IMR-90 (cell line): Measurements from ENCODE around the gene ESPL1. TPM values are rescaled to one million over a fixed set of nuclear protein-coding genes. Genes with fewer than 3 reads are reported as not detected.

ENCODE experiments used
- ATAC-seq: fragments of 200-7000 bp; cut with Tn5 transposase; 2 replicates; pipeline ENCODE4 v1.9.1; 2020; ENCODE audit warnings: low read depth, mild to moderate bottlenecking, moderate library complexity
- BruUV-seq: library from RNA; stranded (reverse); fragments of 400-500 nt; replicated peaks from 2 replicates; lab custom pipeline; 2021; lab: Mats Ljungman, UMichigan
- CTCF ChIA-PET: fragments of 300-600 bp; formaldehyde crosslinking; extraction: SDS; loops from one replicate; lab custom pipeline; 2021; ENCODE audit warnings: antibody characterized with exemption; lab: Yijun Ruan, JAX
- POLR2A ChIA-PET: fragments of 300-600 bp; sonication (Branson Sonifier 250); formaldehyde crosslinking; loops from one replicate; lab custom pipeline; 2022; ENCODE audit warnings: antibody characterized with exemption; ENCODE audit not compliant: unreplicated experiment; lab: Charles Lee
- DNase-seq: peaks from one replicate; pipeline ENCODE4 v3.0.0; 2013
- H2AFZ ChIP-seq: replicated peaks from 2 replicates; pipeline ENCODE3; 2013; ENCODE audit warnings: low read length, mild to moderate bottlenecking; ENCODE audit not compliant: poor library complexity
- H2AK5ac ChIP-seq: 2 replicates; pipeline ENCODE4 v1.6.1; 2013; ENCODE audit warnings: low read depth, low read length, inconsistent platforms
- H2AK9ac ChIP-seq: replicated peaks from 2 replicates; pipeline ENCODE3; 2013; ENCODE audit warnings: mild to moderate bottlenecking, low read depth, low read length, moderate library complexity; ENCODE audit not compliant: poor library complexity
- H2BK120ac ChIP-seq: 2 replicates; pipeline ENCODE4 v1.6.1; 2013; ENCODE audit warnings: low read depth, low read length, inconsistent platforms
- H2BK15ac ChIP-seq: 3 replicates; pipeline ENCODE4 v1.6.1; 2013; ENCODE audit warnings: low read depth, low read length, inconsistent platforms
- H2BK20ac ChIP-seq: 2 replicates; pipeline ENCODE4 v1.6.1; 2013; ENCODE audit warnings: low read depth, mild to moderate bottlenecking, inconsistent platforms, low read length, moderate library complexity
- H2BK5ac ChIP-seq: 2 replicates; pipeline ENCODE4 v1.6.1; 2013; ENCODE audit warnings: mild to moderate bottlenecking, low read depth, low read length, inconsistent platforms; ENCODE audit not compliant: poor library complexity, severe bottlenecking
- H3K14ac ChIP-seq: replicated peaks from 2 replicates; pipeline ENCODE4 v1.6.1; 2013; ENCODE audit warnings: low read depth, low read length, inconsistent platforms
- H3K18ac ChIP-seq: 2 replicates; pipeline ENCODE4 v1.6.1; 2013; ENCODE audit warnings: low read depth, low read length, control low read depth
- H3K23ac ChIP-seq: 2 replicates; pipeline ENCODE4 v1.6.1; 2013; ENCODE audit warnings: low read depth, low read length, inconsistent platforms
- H3K27ac ChIP-seq: 2 replicates; pipeline ENCODE4 v1.5.1; 2013; ENCODE audit warnings: mild to moderate bottlenecking, control low read depth, low read length; ENCODE audit not compliant: insufficient read depth
- H3K27me3 ChIP-seq: 2 replicates; pipeline ENCODE4 v1.6.1; 2013; ENCODE audit warnings: low read length; ENCODE audit not compliant: control insufficient read depth, insufficient read depth
- H3K36me3 ChIP-seq: 2 replicates; pipeline ENCODE4 v1.6.1; 2013; ENCODE audit warnings: low read length, mixed read lengths; ENCODE audit not compliant: control insufficient read depth, insufficient read depth
- H3K4ac ChIP-seq: 2 replicates; pipeline ENCODE4 v1.6.1; 2013; ENCODE audit warnings: low read depth, low read length, inconsistent platforms
- H3K4me1 ChIP-seq: 2 replicates; pipeline ENCODE4 v1.6.1; 2013; ENCODE audit warnings: low read length, mixed read lengths; ENCODE audit not compliant: control insufficient read depth, insufficient read depth
- H3K4me2 ChIP-seq: 2 replicates; pipeline ENCODE4 v1.6.1; 2013; ENCODE audit warnings: low read depth, mild to moderate bottlenecking, control low read depth, low read length, moderate library complexity
- H3K4me3 ChIP-seq: 2 replicates; pipeline ENCODE4 v1.5.1; 2013; ENCODE audit warnings: low read depth, mild to moderate bottlenecking, control low read depth, low read length, moderate library complexity; ENCODE audit not compliant: insufficient read depth
- H3K56ac ChIP-seq: 2 replicates; pipeline ENCODE4 v1.6.1; 2013; ENCODE audit warnings: low read length, inconsistent platforms; ENCODE audit not compliant: insufficient read depth; ENCODE audit errors: extremely low read depth
- H3K79me1 ChIP-seq, 2 experiments: 2 replicates each; pipeline ENCODE4 v1.6.1; 2013; ENCODE audit warnings: low read length in 2 of 2, inconsistent platforms in 1 of 2, low read depth in 1 of 2
- H3K9ac ChIP-seq: 2 replicates; pipeline ENCODE4 v1.6.1; 2013; ENCODE audit warnings: low read depth, low read length, control low read depth
- H3K9me1 ChIP-seq: 2 replicates; pipeline ENCODE4 v1.6.1; 2013; ENCODE audit warnings: low read length, inconsistent platforms; ENCODE audit not compliant: insufficient read depth
- H3K9me3 ChIP-seq: 2 replicates; pipeline ENCODE4 v1.6.1; 2013; ENCODE audit warnings: low read length; ENCODE audit not compliant: control insufficient read depth, insufficient read depth
- H4K20me1 ChIP-seq: 2 replicates; pipeline ENCODE4 v1.6.1; 2013; ENCODE audit warnings: low read length, inconsistent platforms; ENCODE audit not compliant: insufficient read depth
- H4K5ac ChIP-seq: 2 replicates; pipeline ENCODE4 v1.6.1; 2013; ENCODE audit warnings: mild to moderate bottlenecking, low read depth, low read length, control low read depth
- H4K8ac ChIP-seq, 2 experiments: 2 replicates each; pipeline ENCODE4 v1.6.1; 2013; ENCODE audit warnings: low read depth in 2 of 2, low read length in 2 of 2, control low read depth in 1 of 2, inconsistent platforms in 1 of 2
- H4K91ac ChIP-seq: 2 replicates; pipeline ENCODE4 v1.6.1; 2013; ENCODE audit warnings: low read depth, low read length, inconsistent platforms; ENCODE audit not compliant: insufficient read depth
- CEBPB ChIP-seq: IDR thresholded peaks from 2 replicates; pipeline ENCODE4 v1.6.1; 2012; ENCODE audit warnings: low read depth, low read length, improper control_type of control experiment
- CHD1 ChIP-seq: IDR thresholded peaks from 2 replicates; pipeline ENCODE4 v1.6.1; 2012; ENCODE audit warnings: low read depth, low read length, improper control_type of control experiment
- FOS ChIP-seq: fragments of 150-350 bp; IDR thresholded peaks from 2 replicates; pipeline ENCODE4 v1.6.1; 2016; ENCODE audit warnings: low read depth, low read length
- MAFK ChIP-seq: IDR thresholded peaks from 2 replicates; pipeline ENCODE4 v1.6.1; 2012; ENCODE audit warnings: low read depth, low read length, improper control_type of control experiment
- MAZ ChIP-seq: IDR thresholded peaks from 2 replicates; pipeline ENCODE4 v1.6.1; 2012; ENCODE audit warnings: low read depth, mild to moderate bottlenecking, low read length, improper control_type of control experiment, moderate library complexity, borderline replicate concordance
- MXI1 ChIP-seq: IDR thresholded peaks from 2 replicates; pipeline ENCODE4 v1.6.1; 2012; ENCODE audit warnings: low read depth, mild to moderate bottlenecking, low read length, moderate library complexity, borderline replicate concordance
- POLR2A ChIP-seq: IDR thresholded peaks from 2 replicates; pipeline ENCODE4 v1.6.1; 2012; ENCODE audit warnings: mild to moderate bottlenecking, low read depth, low read length
- RAD21 ChIP-seq: IDR thresholded peaks from 2 replicates; pipeline ENCODE4 v1.6.1; 2012; ENCODE audit warnings: low read length, improper control_type of control experiment
- RCOR1 ChIP-seq: IDR thresholded peaks from 2 replicates; pipeline ENCODE4 v1.6.1; 2012; ENCODE audit warnings: mild to moderate bottlenecking, low read length, improper control_type of control experiment; ENCODE audit not compliant: insufficient replicate concordance
- SMC3 ChIP-seq: fragments of 150-350 bp; IDR thresholded peaks from 2 replicates; pipeline ENCODE4 v1.6.1; 2016; ENCODE audit warnings: low read depth, mild to moderate bottlenecking, antibody characterized with exemption, low read length, moderate library complexity
- WGBS, 2 experiments: methylation state at CpG; one replicate each; pipeline versions ENCODE4 v1.1.5 to v1.1.7; 2013; ENCODE audit warnings: missing lambda C conversion rate in 2 of 2; ENCODE audit not compliant: insufficient read length in 1 of 2; ENCODE audit errors: extremely low coverage in 2 of 2; 5-methylcytosine and 5-hydroxymethylcytosine counted together
- dilution Hi-C: fragments of 300-500 bp; cut with HindIII; formaldehyde crosslinking; loops from one replicate; pipeline ENCODE4 v1.14.3; 2018; ENCODE audit warnings: low sequenced_read_pairs; ENCODE audit not compliant: unreplicated experiment
- in situ Hi-C: fragments of 300-500 bp; cut with MboI; formaldehyde crosslinking; loops from 3 replicates; pipeline ENCODE4 v1.14.3; 2019; ENCODE audit warnings: low sequenced_read_pairs, inconsistent platforms, mixed read lengths
- intact Hi-C: fragments of 100-400 bp; cut with micrococcal nuclease; formaldehyde crosslinking; loops from 2 replicates; pipeline ENCODE4 v1.10.0; 2022
- polyA plus RNA-seq, 3 experiments: library from polyadenylated mRNA; depleted of rRNA; stranded (reverse); fragments of >200 nt; gene quantifications; 2 replicates each; pipeline ENCODE4 v1.2.3, GENCODE V29; 2012; ENCODE audit warnings: low replicate concordance in 1 of 3
- total RNA-seq: library from RNA; depleted of rRNA; stranded (reverse); fragments of >200 nt; gene quantifications from 2 replicates; pipeline ENCODE4 v1.2.3, GENCODE V29; 2012
- TF ChIP-seq, protein P1 (sequence below): fragments of 150-350 bp; IDR thresholded peaks from 2 replicates; pipeline ENCODE4 v1.6.1; 2017; ENCODE audit warnings: mild to moderate bottlenecking, antibody characterized with exemption, low read length, low read depth
- TF ChIP-seq, protein P2 (sequence below): conservative IDR thresholded peaks from 2 replicates; pipeline ENCODE4 v1.5.1; 2012; ENCODE audit warnings: mild to moderate bottlenecking, low read depth, low read length, improper control_type of control experiment

ESPL1 gene
- total and polyA plus RNA-seq, 2 of the 4 experiments (the other 2 are of a cell fraction): 6.5 to 9.2 TPM

DNA sequence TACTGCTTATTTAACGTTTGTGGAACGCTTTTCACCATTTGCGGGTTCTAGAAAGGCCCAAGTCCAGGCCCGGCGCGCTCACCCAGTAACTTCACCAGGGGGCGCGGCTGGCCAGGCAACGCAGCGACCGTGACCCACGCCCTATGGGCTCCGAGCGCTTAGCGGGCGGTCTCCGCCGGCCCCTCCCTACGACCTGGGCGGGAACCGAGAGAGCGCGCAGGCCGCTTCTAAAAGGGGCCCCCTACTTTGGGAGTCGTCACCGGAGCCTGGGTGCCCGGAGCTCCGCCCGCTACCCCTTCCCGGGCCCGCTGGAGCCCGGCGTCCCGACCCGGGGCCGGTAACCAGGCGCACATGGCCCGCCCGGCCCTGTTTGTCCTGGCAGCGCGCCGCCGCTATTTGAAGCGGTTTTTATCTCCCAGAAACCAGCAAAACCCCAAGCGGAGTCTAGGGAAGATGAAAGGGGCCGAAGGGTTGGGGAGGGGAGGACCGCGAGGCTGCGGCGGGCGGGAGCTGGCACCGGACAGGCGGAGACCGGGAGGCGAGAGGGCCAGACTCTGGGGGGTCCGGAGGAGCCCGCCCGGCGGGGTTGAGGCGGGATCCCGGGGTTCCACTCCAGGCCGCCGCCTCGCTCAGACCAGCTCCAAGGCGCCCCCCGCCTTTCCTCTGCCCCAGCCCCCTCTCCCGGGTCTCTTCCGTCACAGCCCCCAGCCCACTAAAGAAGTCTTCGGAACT, 56.8 kb downstream of the ESPL1 start:
- in situ Hi-C loops: loop anchor here (10.0 kb wide), 1 partner anchor 180 kb away; the partner anchor contains the start of genes NPFF and TARBP2
- Histone ChIP-seq H2AK9ac (peak overlapping the region; percentile 80), H3K14ac (peak overlapping the region; percentile 93), H3K4ac (peak overlapping the region; percentile 91), H3K27me3 (peaks cover 14% of the 10 kb centered on the region; the same call in 1 of the 2 replicates), H3K9me3 (no peaks in the 10 kb centered on the region), H4K91ac (peak overlapping the region; percentile 85), H2BK5ac (peak overlapping the region; percentile 42), H2BK120ac (peak overlapping the region; percentile 80), H3K79me1 (peaks cover 10 to 17% of the 10 kb centered on the region in 2 experiments), H2BK15ac (peak overlapping the region; percentile 95; the same call in 2 of the 3 replicates), H3K18ac (no peak overlapping the region; the same call in 1 of the 2 replicates), H3K4me2 (peak overlapping the region; percentile 71), H3K36me3 (no peaks in the 10 kb centered on the region), H3K9ac (peak overlapping the region; percentile 81), H4K8ac (peak overlapping the region; percentile 95 to 99), H3K4me1 (peaks cover 12% of the 10 kb centered on the region), H2AFZ (peak overlapping the region; percentile 96), H3K56ac (peak overlapping the region; percentile 30; the same call in 1 of the 2 replicates), H2AK5ac (peak overlapping the region; percentile 86), H3K9me1 (peaks cover 9% of the 10 kb centered on the region; the same call in 1 of the 2 replicates), H3K4me3 (peak overlapping the region; percentile 50), H2BK20ac (no peak overlapping the region), H3K23ac (peak overlapping the region; percentile 61; the same call in 1 of the 2 replicates), H3K27ac (peak overlapping the region; percentile 75), H4K5ac (peak overlapping the region; percentile 86), H4K20me1 (no peaks in the 10 kb centered on the region)
- dilution Hi-C loops: no loop called here
- no TSS peak for BruUV-seq
- ChIA-PET CTCF (interaction anchor here (0.6 to 2.5 kb wide), 6 partner anchors 9 to 183 kb away, joined by 3 to 11 read pairs (median 6); no protein-coding TSS in a partner anchor), POLR2A (no interaction called here)
- peak; percentile 84 for ATAC-seq
- intact Hi-C loops: loop anchor here (1.0 to 10.0 kb wide), 4 partner anchors 20 to 183 kb away; no protein-coding TSS in a partner anchor
- DNase-seq: peak; percentile 84
- WGBS, 2 experiments: 0% methylated on average over 20 of the region's 69 CpGs; no CpG with 5 or more reads in 1 of the 2 experiments
- TF ChIP-seq MAFK: no peak
- TF ChIP-seq CHD1: no peak
- TF ChIP-seq RCOR1: no peak
- TF ChIP-seq SMC3: peak; percentile 77
- no peak for TF ChIP-seq FOS
- 0 out of 2 replicates have a peak, but pooled peaks have one; percentile 49 for TF ChIP-seq POLR2A
- TF ChIP-seq, protein P1, sequence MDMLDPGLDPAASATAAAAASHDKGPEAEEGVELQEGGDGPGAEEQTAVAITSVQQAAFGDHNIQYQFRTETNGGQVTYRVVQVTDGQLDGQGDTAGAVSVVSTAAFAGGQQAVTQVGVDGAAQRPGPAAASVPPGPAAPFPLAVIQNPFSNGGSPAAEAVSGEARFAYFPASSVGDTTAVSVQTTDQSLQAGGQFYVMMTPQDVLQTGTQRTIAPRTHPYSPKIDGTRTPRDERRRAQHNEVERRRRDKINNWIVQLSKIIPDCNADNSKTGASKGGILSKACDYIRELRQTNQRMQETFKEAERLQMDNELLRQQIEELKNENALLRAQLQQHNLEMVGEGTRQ: 0 out of 2 replicates have a peak, but pooled peaks have one; percentile 5
- TF ChIP-seq CEBPB: no peak
- TF ChIP-seq MXI1: peak; percentile 88; the same call in 1 of the 2 replicates
- peak; percentile 70; the same call in 1 of the 2 replicates for TF ChIP-seq MAZ
- TF ChIP-seq, protein P2, sequence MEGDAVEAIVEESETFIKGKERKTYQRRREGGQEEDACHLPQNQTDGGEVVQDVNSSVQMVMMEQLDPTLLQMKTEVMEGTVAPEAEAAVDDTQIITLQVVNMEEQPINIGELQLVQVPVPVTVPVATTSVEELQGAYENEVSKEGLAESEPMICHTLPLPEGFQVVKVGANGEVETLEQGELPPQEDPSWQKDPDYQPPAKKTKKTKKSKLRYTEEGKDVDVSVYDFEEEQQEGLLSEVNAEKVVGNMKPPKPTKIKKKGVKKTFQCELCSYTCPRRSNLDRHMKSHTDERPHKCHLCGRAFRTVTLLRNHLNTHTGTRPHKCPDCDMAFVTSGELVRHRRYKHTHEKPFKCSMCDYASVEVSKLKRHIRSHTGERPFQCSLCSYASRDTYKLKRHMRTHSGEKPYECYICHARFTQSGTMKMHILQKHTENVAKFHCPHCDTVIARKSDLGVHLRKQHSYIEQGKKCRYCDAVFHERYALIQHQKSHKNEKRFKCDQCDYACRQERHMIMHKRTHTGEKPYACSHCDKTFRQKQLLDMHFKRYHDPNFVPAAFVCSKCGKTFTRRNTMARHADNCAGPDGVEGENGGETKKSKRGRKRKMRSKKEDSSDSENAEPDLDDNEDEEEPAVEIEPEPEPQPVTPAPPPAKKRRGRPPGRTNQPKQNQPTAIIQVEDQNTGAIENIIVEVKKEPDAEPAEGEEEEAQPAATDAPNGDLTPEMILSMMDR: peak; percentile 88
- peak; percentile 88 for TF ChIP-seq RAD21
